DMS 273 (cell line): ENCODE data around the gene PYDC1.
"Not testable (repeated sequence)": the region's sequence is repeated elsewhere in the genome, so short reads cannot be mapped to it uniquely, and the experiment has no call there.

Experiments used
- DNase-seq: peaks from one replicate; lab custom pipeline; 2025; ENCODE audit not compliant: unreplicated experiment; lab: John Stamatoyannopoulos, UW

PYDC1 gene

GRCh38 chr16:31223044-31223443 is 6.1 kb upstream of the PYDC1 start:
- DNase-seq: no peak

- DNase-seq: no peak
These were observed 4.6 kb upstream of the PYDC1 start for GRCh38 chr16:31221357-31222160.

- no peak for DNase-seq
These were observed 2.3 kb upstream of the PYDC1 start for GRCh38 chr16:31219154-31219741.

GRCh38 chr16:31217136-31217530 is 198 bp upstream of the PYDC1 start:
- DNase-seq: no peak

GRCh38 chr16:31215287-31216162 is 1.4 kb downstream of the PYDC1 start:
- peak; percentile 67 for DNase-seq

- DNase-seq: no peak
These were observed 2.1 kb downstream of the PYDC1 start for GRCh38 chr16:31214708-31215286.

GRCh38 chr16:31213877-31214707 is 2.8 kb downstream of the PYDC1 start, which contains the start of gene TRIM72:
Gene TRIM72 (plus strand): TSS chr16:31214119. CDS start chr16:31214739, 620 bp downstream.
- DNase-seq: no peak

GRCh38 chr16:31213342-31213741 is 3.6 kb downstream of the PYDC1 start:
- no peak for DNase-seq

GRCh38 chr16:31206776-31207175 is 10.2 kb downstream of the PYDC1 start:
- DNase-seq: no peak

GRCh38 chr16:31204871-31205666 is 11.9 kb downstream of the PYDC1 start:
- no peak for DNase-seq

GRCh38 chr16:31202414-31203375 is 14.2 kb downstream of the PYDC1 start, which contains the start of gene PYCARD:
Gene PYCARD (minus strand): TSS chr16:31202760. CDS start chr16:31202690, 70 bp downstream.
- peak; percentile 61 for DNase-seq

GRCh38 chr16:31201582-31202413 is 15.1 kb downstream of the PYDC1 start:
- no peak for DNase-seq

GRCh38 chr16:31200821-31201568 is 15.9 kb downstream of the PYDC1 start:
- peak; percentile 56 for DNase-seq

GRCh38 chr16:31200111-31200510 is 16.8 kb downstream of the PYDC1 start:
- not testable (repeated sequence) for DNase-seq

- no peak for DNase-seq
These were observed 17.4 kb downstream of the PYDC1 start for GRCh38 chr16:31199430-31200041.

GRCh38 chr16:31198207-31198882 is 18.6 kb downstream of the PYDC1 start:
- DNase-seq: no peak
